OCI-M1 (cell line): ENCODE data around the gene ZYG11B.
"Not testable (repeated sequence)": the region's sequence is repeated elsewhere in the genome, so short reads cannot be mapped to it uniquely, and the experiment has no call there.

Experiments used
- DNase-seq: peaks from one replicate; lab custom pipeline; 2025; lab: John Stamatoyannopoulos, UW

The ZYG11B gene

GRCh38 chr1:52726265-52727113 lies at the start of gene ZYG11B:
TSS of gene ZYG11B (plus strand) at chr1:52726453. CDS start at chr1:52726654, 201 bp downstream.
- DNase-seq = peak; percentile 94

- DNase-seq = peak; percentile 68
Observed at GRCh38 chr1:52677076-52677806, 49.0 kb upstream of the ZYG11B start.

- DNase-seq = no peak
Observed at GRCh38 chr1:52679048-52679447, 47.2 kb upstream of the ZYG11B start.

GRCh38 chr1:52679498-52679897 lies 46.8 kb upstream of the ZYG11B start:
- no peak for DNase-seq

GRCh38 chr1:52680353-52680752 lies 45.9 kb upstream of the ZYG11B start:
- DNase-seq = no peak

GRCh38 chr1:52681136-52681535 lies 45.1 kb upstream of the ZYG11B start:
- DNase-seq = no peak

- DNase-seq = no peak
Observed at GRCh38 chr1:52683367-52683940, 42.8 kb upstream of the ZYG11B start.

- no peak for DNase-seq
Observed at GRCh38 chr1:52684545-52684944, 41.7 kb upstream of the ZYG11B start.

- DNase-seq = peak; percentile 63
Observed at GRCh38 chr1:52686261-52686751, 39.9 kb upstream of the ZYG11B start.

- DNase-seq = no peak
Observed at GRCh38 chr1:52686830-52687229, 39.4 kb upstream of the ZYG11B start.

GRCh38 chr1:52691821-52692220 lies 34.4 kb upstream of the ZYG11B start:
- no peak for DNase-seq

GRCh38 chr1:52692697-52693096 lies 33.6 kb upstream of the ZYG11B start:
- DNase-seq = no peak

- not testable (repeated sequence) for DNase-seq
Observed at GRCh38 chr1:52693351-52693750, 32.9 kb upstream of the ZYG11B start.

GRCh38 chr1:52693843-52694242 lies 32.4 kb upstream of the ZYG11B start:
- no peak for DNase-seq

GRCh38 chr1:52695627-52696026 lies 30.6 kb upstream of the ZYG11B start:
- DNase-seq = no peak

GRCh38 chr1:52697795-52698674 lies 28.2 kb upstream of the ZYG11B start, which contains the start of gene COA7:
TSS of gene COA7 (minus strand) at chr1:52698347. CDS start at chr1:52698326, 21 bp downstream.
- peak; percentile 92 for DNase-seq

- DNase-seq = peak; percentile 94
Observed at GRCh38 chr1:52702886-52703787, 23.1 kb upstream of the ZYG11B start.

GRCh38 chr1:52706136-52706670 lies 20.1 kb upstream of the ZYG11B start:
- DNase-seq = no peak

GRCh38 chr1:52706941-52707926 lies 19.0 kb upstream of the ZYG11B start:
- DNase-seq = no peak
